Measurements from ENCODE around the gene RSAD1. TPM values are rescaled to one million over a fixed set of nuclear protein-coding genes. Genes with fewer than 3 reads are reported as not detected.

The RSAD1 gene
- total and polyA plus RNA-seq, 10 of the 15 experiments (the other 5 are each of a cell fraction or from before 2014, with no cell fraction given), result 2.5 to 28.1 (median 22.6) TPM

DNA sequence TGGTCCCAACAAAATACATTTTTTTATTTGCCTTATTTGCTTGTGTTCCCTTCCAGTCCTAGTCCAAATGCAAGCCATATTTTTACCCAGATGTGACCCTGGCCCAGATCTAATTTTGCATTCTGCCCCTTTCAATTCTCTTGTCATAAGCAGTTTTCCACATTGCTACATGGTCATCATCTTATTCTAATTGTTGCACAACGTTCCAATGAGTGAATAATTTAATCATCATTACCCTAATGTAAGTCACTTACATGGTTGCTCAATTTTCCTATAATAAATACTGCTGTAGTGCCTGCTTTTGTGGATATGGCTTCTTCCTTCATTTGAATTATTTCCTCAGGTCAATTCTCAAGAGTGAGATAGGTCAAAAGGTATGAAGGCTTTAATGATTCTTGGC lies 12.8 kb downstream of the RSAD1 start:
- intact Hi-C loops (cut with micrococcal nuclease; ENCODE audit: unreplicated experiment), result no loop called here
- in situ Hi-C loops (cut with MboI), result no loop called here
- H3K4me2 ChIP-seq (ENCODE audit: control insufficient read depth, insufficient read depth), result no peak overlapping the region
- 27% methylated on average over 1 of the region's 1 CpG for WGBS (ENCODE audit: insufficient coverage, insufficient replicate concordance, low lambda C conversion rate, missing lambda C conversion rate)
- FAIRE-seq (no peak), ATAC-seq (no peak), DNase-seq (ENCODE audit: low read depth, low spot score) (no peak)
- ChIA-PET SMC1A (ENCODE audit: uncharacterized antibody, unreplicated experiment) (no interaction called here), CTCF (no interaction called here), POLR2A (no interaction called here), RAD21 (ENCODE audit: unreplicated experiment) (no interaction called here)
- no peak overlapping the region for H3K27ac ChIP-seq (ENCODE audit: control insufficient read depth, insufficient read depth)
- no TSS peak for BruUV-seq (replicated peaks)
- H3K79me2 ChIP-seq (ENCODE audit: control insufficient read depth, insufficient read depth, low read length), result no peaks in the 10 kb centered on the region
- no peak overlapping the region for H3K9ac ChIP-seq (ENCODE audit: control insufficient read depth, insufficient read depth, low read length)
- H3K36me3 ChIP-seq (ENCODE audit: control insufficient read depth in 2 of 2, insufficient read depth in 2 of 2, low read length in 1 of 2), result no peaks in the 10 kb centered on the region
- no peak overlapping the region for H3K4me3 ChIP-seq
- TF ChIP-seq, protein P1, sequence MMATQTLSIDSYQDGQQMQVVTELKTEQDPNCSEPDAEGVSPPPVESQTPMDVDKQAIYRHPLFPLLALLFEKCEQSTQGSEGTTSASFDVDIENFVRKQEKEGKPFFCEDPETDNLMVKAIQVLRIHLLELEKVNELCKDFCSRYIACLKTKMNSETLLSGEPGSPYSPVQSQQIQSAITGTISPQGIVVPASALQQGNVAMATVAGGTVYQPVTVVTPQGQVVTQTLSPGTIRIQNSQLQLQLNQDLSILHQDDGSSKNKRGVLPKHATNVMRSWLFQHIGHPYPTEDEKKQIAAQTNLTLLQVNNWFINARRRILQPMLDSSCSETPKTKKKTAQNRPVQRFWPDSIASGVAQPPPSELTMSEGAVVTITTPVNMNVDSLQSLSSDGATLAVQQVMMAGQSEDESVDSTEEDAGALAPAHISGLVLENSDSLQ (IDR thresholded peaks at IDR 0.05), result no peak
- TF ChIP-seq SUPT20H (IDR thresholded peaks at IDR 0.05; ENCODE audit: borderline replicate concordance, control insufficient read depth, low read depth, low read length), result no peak
- no peak for TF ChIP-seq FOS (IDR thresholded peaks at IDR 0.05; ENCODE audit: borderline replicate concordance, extremely low read depth, insufficient read length)
- no peak for TF ChIP-seq KAT2A (conservative IDR thresholded peaks at IDR 0.05; ENCODE audit: control insufficient read depth, low read depth, low read length)
- no peak for TF ChIP-seq IKZF1 (conservative IDR thresholded peaks at IDR 0.05)
- no peak for TF ChIP-seq RUNX3 (IDR thresholded peaks at IDR 0.05; ENCODE audit: low read length)
- no peak for TF ChIP-seq NR2C1 (IDR thresholded peaks at IDR 0.05)
- no peak for TF ChIP-seq SREBF1 (IDR thresholded peaks at IDR 0.05; ENCODE audit: low read length)
- no peak for TF ChIP-seq MXI1 (IDR thresholded peaks at IDR 0.05; ENCODE audit: low read depth, low read length)
- TF ChIP-seq, protein P2, sequence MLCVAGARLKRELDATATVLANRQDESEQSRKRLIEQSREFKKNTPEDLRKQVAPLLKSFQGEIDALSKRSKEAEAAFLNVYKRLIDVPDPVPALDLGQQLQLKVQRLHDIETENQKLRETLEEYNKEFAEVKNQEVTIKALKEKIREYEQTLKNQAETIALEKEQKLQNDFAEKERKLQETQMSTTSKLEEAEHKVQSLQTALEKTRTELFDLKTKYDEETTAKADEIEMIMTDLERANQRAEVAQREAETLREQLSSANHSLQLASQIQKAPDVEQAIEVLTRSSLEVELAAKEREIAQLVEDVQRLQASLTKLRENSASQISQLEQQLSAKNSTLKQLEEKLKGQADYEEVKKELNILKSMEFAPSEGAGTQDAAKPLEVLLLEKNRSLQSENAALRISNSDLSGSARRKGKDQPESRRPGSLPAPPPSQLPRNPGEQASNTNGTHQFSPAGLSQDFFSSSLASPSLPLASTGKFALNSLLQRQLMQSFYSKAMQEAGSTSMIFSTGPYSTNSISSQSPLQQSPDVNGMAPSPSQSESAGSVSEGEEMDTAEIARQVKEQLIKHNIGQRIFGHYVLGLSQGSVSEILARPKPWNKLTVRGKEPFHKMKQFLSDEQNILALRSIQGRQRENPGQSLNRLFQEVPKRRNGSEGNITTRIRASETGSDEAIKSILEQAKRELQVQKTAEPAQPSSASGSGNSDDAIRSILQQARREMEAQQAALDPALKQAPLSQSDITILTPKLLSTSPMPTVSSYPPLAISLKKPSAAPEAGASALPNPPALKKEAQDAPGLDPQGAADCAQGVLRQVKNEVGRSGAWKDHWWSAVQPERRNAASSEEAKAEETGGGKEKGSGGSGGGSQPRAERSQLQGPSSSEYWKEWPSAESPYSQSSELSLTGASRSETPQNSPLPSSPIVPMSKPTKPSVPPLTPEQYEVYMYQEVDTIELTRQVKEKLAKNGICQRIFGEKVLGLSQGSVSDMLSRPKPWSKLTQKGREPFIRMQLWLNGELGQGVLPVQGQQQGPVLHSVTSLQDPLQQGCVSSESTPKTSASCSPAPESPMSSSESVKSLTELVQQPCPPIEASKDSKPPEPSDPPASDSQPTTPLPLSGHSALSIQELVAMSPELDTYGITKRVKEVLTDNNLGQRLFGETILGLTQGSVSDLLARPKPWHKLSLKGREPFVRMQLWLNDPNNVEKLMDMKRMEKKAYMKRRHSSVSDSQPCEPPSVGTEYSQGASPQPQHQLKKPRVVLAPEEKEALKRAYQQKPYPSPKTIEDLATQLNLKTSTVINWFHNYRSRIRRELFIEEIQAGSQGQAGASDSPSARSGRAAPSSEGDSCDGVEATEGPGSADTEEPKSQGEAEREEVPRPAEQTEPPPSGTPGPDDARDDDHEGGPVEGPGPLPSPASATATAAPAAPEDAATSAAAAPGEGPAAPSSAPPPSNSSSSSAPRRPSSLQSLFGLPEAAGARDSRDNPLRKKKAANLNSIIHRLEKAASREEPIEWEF (IDR thresholded peaks at IDR 0.05; ENCODE audit: insufficient replicate concordance, low read depth, low read length), result no peak
- TF ChIP-seq SP1 (IDR thresholded peaks at IDR 0.05; ENCODE audit: low read depth, low read length), result no peak
- no peak for TF ChIP-seq MTA3 (IDR thresholded peaks at IDR 0.05; ENCODE audit: borderline replicate concordance, low read length)
- H2AFZ ChIP-seq (ENCODE audit: control insufficient read depth, low read depth, low read length), result no peak overlapping the region
- H4K20me1 ChIP-seq (ENCODE audit: control insufficient read depth, insufficient read depth), result no peaks in the 10 kb centered on the region
- no peaks in the 10 kb centered on the region for H3K4me1 ChIP-seq (ENCODE audit: control insufficient read depth, insufficient read depth, low read length)
- no peaks in the 10 kb centered on the region for H3K9me3 ChIP-seq (replicated peaks; ENCODE audit: control insufficient read depth, insufficient read depth, low read length)
- no peaks in the 10 kb centered on the region for H3K27me3 ChIP-seq (replicated peaks in 1 of 2; ENCODE audit: control insufficient read depth in 2 of 2, insufficient read depth in 2 of 2, low read length in 1 of 2)

Measured in GM12878 (cell line).